Liver (tissue), 9 donors: ENCODE data around the gene VPS35L. TPM values are rescaled to one million over a fixed set of nuclear protein-coding genes. Genes with fewer than 3 reads are reported as not detected.

Experiments
- DNase-seq: peaks from one replicate; pipeline ENCODE4 v3.0.0-alpha.2; 2017; ENCODE audit warnings: low spot score
- H3K27ac ChIP-seq, 2 donors: one replicate each; pipeline ENCODE4 v1.7.0; 2013; ENCODE audit warnings: inconsistent platforms in 2 of 2, low read length in 2 of 2, control low read depth in 1 of 2, low read depth in 1 of 2, mild to moderate bottlenecking in 1 of 2
- H3K27me3 ChIP-seq, 4 donors: one replicate each; pipeline versions ENCODE4 v1.6.1 to v1.7.0; 2013; ENCODE audit warnings: low read length in 3 of 4, inconsistent platforms in 1 of 4, mild to moderate bottlenecking in 1 of 4, moderate library complexity in 1 of 4; ENCODE audit not compliant: control insufficient read depth in 4 of 4, insufficient read depth in 4 of 4
- H3K36me3 ChIP-seq, 4 donors: one replicate each; pipeline versions ENCODE4 v1.6.1 to v1.7.0; 2013; ENCODE audit warnings: low read length in 3 of 4, mild to moderate bottlenecking in 3 of 4, low read depth in 1 of 4, moderate library complexity in 1 of 4; ENCODE audit not compliant: control insufficient read depth in 4 of 4, insufficient read depth in 3 of 4
- H3K4me1 ChIP-seq, 4 donors: one replicate each; pipeline versions ENCODE4 v1.6.1 to v1.7.0; 2013; ENCODE audit warnings: low read length in 3 of 4, mild to moderate bottlenecking in 3 of 4, moderate library complexity in 1 of 4; ENCODE audit not compliant: control insufficient read depth in 4 of 4, insufficient read depth in 4 of 4
- H3K4me3 ChIP-seq, 3 donors: one replicate each; pipeline versions ENCODE4 v1.6.1 to v1.7.0; 2013; ENCODE audit warnings: low read length in 3 of 3, control low read depth in 1 of 3, low read depth in 1 of 3, mild to moderate bottlenecking in 1 of 3
- H3K9ac ChIP-seq, 2 donors: one replicate each; pipeline ENCODE4 v1.7.0; 2013; ENCODE audit warnings: low read length in 2 of 2, mild to moderate bottlenecking in 2 of 2, moderate library complexity in 2 of 2, control low read depth in 1 of 2, low read depth in 1 of 2
- H3K9me3 ChIP-seq, 4 donors: one replicate each; pipeline versions ENCODE4 v1.6.1 to v1.7.0; 2013; ENCODE audit warnings: low read length in 3 of 4; ENCODE audit not compliant: control insufficient read depth in 4 of 4
- EGR1 ChIP-seq, 2 donors: IDR thresholded peaks; 2 replicates each; pipeline ENCODE4 v1.6.1; 2016 to 2018; ENCODE audit warnings: antibody characterized with exemption in 2 of 2, low read depth in 2 of 2
- FOXA1 ChIP-seq: IDR thresholded peaks from 2 replicates; pipeline ENCODE4 v1.6.1; 2016; ENCODE audit warnings: antibody characterized with exemption
- FOXA2 ChIP-seq: IDR thresholded peaks from 2 replicates; pipeline ENCODE4 v1.6.1; 2016; ENCODE audit warnings: antibody characterized with exemption
- GABPA ChIP-seq, 2 donors: IDR thresholded peaks in 1 of 2; conservative IDR thresholded peaks in 1 of 2; 2 replicates each; pipeline ENCODE4 v1.6.1; 2016; ENCODE audit warnings: antibody characterized with exemption in 2 of 2, mild to moderate bottlenecking in 1 of 2, moderate library complexity in 1 of 2
- HNF4G ChIP-seq: IDR thresholded peaks from 2 replicates; pipeline ENCODE4 v1.6.1; 2016; ENCODE audit warnings: antibody characterized with exemption
- JUND ChIP-seq, 2 donors: IDR thresholded peaks; 2 replicates each; pipeline ENCODE4 v1.6.1; 2016; ENCODE audit warnings: antibody characterized with exemption in 2 of 2
- NR2F2 ChIP-seq: IDR thresholded peaks from 2 replicates; pipeline ENCODE4 v1.6.1; 2016; ENCODE audit warnings: antibody characterized with exemption
- RAD21 ChIP-seq, 2 donors: IDR thresholded peaks; 2 replicates each; pipeline ENCODE4 v1.6.1; 2016; ENCODE audit warnings: antibody characterized with exemption in 2 of 2, mild to moderate bottlenecking in 2 of 2
- RXRA ChIP-seq, 2 donors: IDR thresholded peaks; 2 replicates each; pipeline ENCODE4 v1.6.1; 2017 to 2018; ENCODE audit warnings: antibody characterized with exemption in 2 of 2, mild to moderate bottlenecking in 1 of 2
- YY1 ChIP-seq: IDR thresholded peaks from 2 replicates; pipeline ENCODE4 v1.6.1; 2016; ENCODE audit warnings: antibody characterized with exemption, mild to moderate bottlenecking
- WGBS: extraction: QIAGEN DNeasy Blood & Tissue Kit; methylation state at CpG from one replicate; pipeline ENCODE4 v1.1.7; 2013; 5-methylcytosine and 5-hydroxymethylcytosine counted together
- polyA plus RNA-seq, 2 donors: library from polyadenylated mRNA; stranded (reverse) in 1 of 2; unstranded in 1 of 2; fragments of 200-250 nt in 1 of 2; fragments of >200 nt in 1 of 2; fragmentation: Nextera tagmentation in 1 of 2; extraction: Ambion mirVana in 1 of 2; gene quantifications; one replicate each; pipeline versions ENCODE4 v1.2.1 to v1.2.3, GENCODE V29; 2013 to 2015
- total RNA-seq, 2 donors: library from RNA; depleted of rRNA; stranded (reverse); fragments of >200 nt; gene quantifications; one replicate each; pipeline ENCODE4 v1.2.3, GENCODE V29; 2014
- TF ChIP-seq, protein P1 (sequence below): IDR thresholded peaks from 2 replicates; pipeline ENCODE4 v1.6.1; 2016; ENCODE audit warnings: antibody characterized with exemption
- TF ChIP-seq, protein P2 (sequence below): IDR thresholded peaks from 2 replicates; pipeline ENCODE4 v1.6.1; 2016; ENCODE audit warnings: antibody characterized with exemption
- TF ChIP-seq, protein P3 (sequence below): IDR thresholded peaks from 2 replicates; pipeline ENCODE4 v1.6.1; 2016; ENCODE audit warnings: antibody characterized with exemption, mild to moderate bottlenecking
- TF ChIP-seq, protein P4 (sequence below): IDR thresholded peaks from 2 replicates; pipeline ENCODE4 v1.6.1; 2016; ENCODE audit warnings: antibody characterized with exemption
- donor health status: healthy.
- donor health status: healthy.
- donor health status: healthy.
- donor health status: healthy.
- donor health status: healthy.

VPS35L gene
- total and polyA plus RNA-seq, 4 donors, result 10.5 to 18.2 (median 15.1) TPM

DNA sequence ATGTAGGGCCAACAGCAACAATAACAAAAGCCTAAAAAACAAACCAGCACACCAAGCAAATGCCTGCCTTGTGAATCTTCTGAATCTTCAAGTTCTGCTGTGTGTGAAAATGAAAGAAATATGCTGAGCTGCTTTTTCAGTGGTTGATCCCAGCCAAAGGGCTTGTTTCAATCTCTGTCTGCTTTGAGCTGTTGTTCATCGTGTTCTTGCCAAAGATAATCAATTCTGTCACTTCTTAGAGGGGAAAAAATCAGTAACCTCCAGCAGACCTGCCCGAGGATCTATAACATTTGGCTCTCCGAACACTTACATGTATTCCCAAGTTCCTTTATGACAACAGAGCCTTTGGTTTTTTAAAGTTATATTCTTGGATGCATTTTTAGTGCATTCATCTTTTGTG lies 65.9 kb downstream of the VPS35L start:
- H3K9me3 ChIP-seq, result no peaks in the 10 kb centered on the region
- no peak overlapping the region for H3K9ac ChIP-seq
- H3K4me3 ChIP-seq, result no peak overlapping the region
- H3K27me3 ChIP-seq, result no peaks in the 10 kb centered on the region
- H3K27ac ChIP-seq, result no peak overlapping the region
- H3K4me1 ChIP-seq, result no peaks in the 10 kb centered on the region
- peaks cover 0 to 20% (median 8%) of the 10 kb centered on the region in 4 donors for H3K36me3 ChIP-seq
- DNase-seq, result no peak
- 94% methylated on average over 3 of the region's 3 CpGs for WGBS
- TF ChIP-seq, protein P1, sequence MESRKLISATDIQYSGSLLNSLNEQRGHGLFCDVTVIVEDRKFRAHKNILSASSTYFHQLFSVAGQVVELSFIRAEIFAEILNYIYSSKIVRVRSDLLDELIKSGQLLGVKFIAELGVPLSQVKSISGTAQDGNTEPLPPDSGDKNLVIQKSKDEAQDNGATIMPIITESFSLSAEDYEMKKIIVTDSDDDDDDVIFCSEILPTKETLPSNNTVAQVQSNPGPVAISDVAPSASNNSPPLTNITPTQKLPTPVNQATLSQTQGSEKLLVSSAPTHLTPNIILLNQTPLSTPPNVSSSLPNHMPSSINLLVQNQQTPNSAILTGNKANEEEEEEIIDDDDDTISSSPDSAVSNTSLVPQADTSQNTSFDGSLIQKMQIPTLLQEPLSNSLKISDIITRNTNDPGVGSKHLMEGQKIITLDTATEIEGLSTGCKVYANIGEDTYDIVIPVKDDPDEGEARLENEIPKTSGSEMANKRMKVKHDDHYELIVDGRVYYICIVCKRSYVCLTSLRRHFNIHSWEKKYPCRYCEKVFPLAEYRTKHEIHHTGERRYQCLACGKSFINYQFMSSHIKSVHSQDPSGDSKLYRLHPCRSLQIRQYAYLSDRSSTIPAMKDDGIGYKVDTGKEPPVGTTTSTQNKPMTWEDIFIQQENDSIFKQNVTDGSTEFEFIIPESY, result no peak
- TF ChIP-seq FOXA1 (no peak), RAD21 (IDR thresholded peaks at IDR 0.05) (no peak), NR2F2 (no peak), GABPA (IDR thresholded peaks at IDR 0.05 in 1 of 2, conservative IDR thresholded peaks at IDR 0.05 in 1 of 2) (no peak)
- TF ChIP-seq, protein P2, sequence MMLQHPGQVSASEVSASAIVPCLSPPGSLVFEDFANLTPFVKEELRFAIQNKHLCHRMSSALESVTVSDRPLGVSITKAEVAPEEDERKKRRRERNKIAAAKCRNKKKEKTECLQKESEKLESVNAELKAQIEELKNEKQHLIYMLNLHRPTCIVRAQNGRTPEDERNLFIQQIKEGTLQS, result no peak

DNA sequence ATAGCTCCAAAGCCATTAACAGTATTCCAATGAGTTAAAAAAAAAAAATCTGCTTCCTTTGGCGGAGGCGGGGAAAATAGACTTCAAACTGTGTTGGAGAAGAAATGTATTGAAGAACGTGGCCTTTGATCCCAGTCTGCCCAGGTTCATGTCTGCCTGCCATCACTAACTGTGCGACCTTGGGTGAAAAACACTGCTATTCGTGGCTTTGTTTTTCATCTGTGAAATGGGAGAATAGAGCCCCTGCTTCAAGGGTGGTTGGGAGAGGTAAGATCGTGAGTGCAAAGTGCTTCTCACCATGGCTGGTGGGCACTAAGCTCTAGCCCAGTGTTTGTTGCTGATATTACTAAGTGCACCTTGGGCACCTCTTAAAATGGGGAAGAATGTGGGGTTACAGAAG lies 69.5 kb downstream of the VPS35L start:
- H3K4me3 ChIP-seq, result no peak overlapping the region
- H3K27ac ChIP-seq, result no peak overlapping the region
- WGBS, result 95% methylated on average over 6 of the region's 6 CpGs
- no peaks in the 10 kb centered on the region for H3K4me1 ChIP-seq
- no peak for TF ChIP-seq EGR1 (IDR thresholded peaks at IDR 0.05; ENCODE audit: low read depth in 2 of 2)
- TF ChIP-seq, protein P3, sequence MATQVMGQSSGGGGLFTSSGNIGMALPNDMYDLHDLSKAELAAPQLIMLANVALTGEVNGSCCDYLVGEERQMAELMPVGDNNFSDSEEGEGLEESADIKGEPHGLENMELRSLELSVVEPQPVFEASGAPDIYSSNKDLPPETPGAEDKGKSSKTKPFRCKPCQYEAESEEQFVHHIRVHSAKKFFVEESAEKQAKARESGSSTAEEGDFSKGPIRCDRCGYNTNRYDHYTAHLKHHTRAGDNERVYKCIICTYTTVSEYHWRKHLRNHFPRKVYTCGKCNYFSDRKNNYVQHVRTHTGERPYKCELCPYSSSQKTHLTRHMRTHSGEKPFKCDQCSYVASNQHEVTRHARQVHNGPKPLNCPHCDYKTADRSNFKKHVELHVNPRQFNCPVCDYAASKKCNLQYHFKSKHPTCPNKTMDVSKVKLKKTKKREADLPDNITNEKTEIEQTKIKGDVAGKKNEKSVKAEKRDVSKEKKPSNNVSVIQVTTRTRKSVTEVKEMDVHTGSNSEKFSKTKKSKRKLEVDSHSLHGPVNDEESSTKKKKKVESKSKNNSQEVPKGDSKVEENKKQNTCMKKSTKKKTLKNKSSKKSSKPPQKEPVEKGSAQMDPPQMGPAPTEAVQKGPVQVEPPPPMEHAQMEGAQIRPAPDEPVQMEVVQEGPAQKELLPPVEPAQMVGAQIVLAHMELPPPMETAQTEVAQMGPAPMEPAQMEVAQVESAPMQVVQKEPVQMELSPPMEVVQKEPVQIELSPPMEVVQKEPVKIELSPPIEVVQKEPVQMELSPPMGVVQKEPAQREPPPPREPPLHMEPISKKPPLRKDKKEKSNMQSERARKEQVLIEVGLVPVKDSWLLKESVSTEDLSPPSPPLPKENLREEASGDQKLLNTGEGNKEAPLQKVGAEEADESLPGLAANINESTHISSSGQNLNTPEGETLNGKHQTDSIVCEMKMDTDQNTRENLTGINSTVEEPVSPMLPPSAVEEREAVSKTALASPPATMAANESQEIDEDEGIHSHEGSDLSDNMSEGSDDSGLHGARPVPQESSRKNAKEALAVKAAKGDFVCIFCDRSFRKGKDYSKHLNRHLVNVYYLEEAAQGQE, result no peak
- no peak for TF ChIP-seq JUND (IDR thresholded peaks at IDR 0.05)
- no peak for TF ChIP-seq NR2F2
- no peak for TF ChIP-seq FOXA1
- TF ChIP-seq YY1, result no peak
- TF ChIP-seq, protein P2, result no peak
- TF ChIP-seq, protein P4, sequence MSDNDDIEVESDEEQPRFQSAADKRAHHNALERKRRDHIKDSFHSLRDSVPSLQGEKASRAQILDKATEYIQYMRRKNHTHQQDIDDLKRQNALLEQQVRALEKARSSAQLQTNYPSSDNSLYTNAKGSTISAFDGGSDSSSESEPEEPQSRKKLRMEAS, result no peak
- no peak for TF ChIP-seq GABPA (IDR thresholded peaks at IDR 0.05 in 1 of 2, conservative IDR thresholded peaks at IDR 0.05 in 1 of 2)
- TF ChIP-seq RXRA (IDR thresholded peaks at IDR 0.05), result no peak
- no peak for TF ChIP-seq FOXA2
- TF ChIP-seq HNF4G, result no peak
- peaks cover 0 to 23% (median 5%) of the 10 kb centered on the region in 4 donors for H3K36me3 ChIP-seq
- no peak overlapping the region for H3K9ac ChIP-seq
- H3K27me3 ChIP-seq, result no peaks in the 10 kb centered on the region
- no peak for DNase-seq
- H3K9me3 ChIP-seq, result no peaks in the 10 kb centered on the region
